GM18511 (cell line): Measurements from ENCODE around the gene STXBP3.
"Not testable (repeated sequence)": the region's sequence is repeated elsewhere in the genome, so short reads cannot be mapped to it uniquely, and the experiment has no call there.

Experiments
- ATAC-seq: cut with Tn5 transposase; IDR thresholded peaks from one replicate; pipeline ENCODE4 v1.9.1; 2021; ENCODE audit warnings: mild to moderate bottlenecking, moderate library complexity; ENCODE audit not compliant: unreplicated experiment

Gene STXBP3

DNA sequence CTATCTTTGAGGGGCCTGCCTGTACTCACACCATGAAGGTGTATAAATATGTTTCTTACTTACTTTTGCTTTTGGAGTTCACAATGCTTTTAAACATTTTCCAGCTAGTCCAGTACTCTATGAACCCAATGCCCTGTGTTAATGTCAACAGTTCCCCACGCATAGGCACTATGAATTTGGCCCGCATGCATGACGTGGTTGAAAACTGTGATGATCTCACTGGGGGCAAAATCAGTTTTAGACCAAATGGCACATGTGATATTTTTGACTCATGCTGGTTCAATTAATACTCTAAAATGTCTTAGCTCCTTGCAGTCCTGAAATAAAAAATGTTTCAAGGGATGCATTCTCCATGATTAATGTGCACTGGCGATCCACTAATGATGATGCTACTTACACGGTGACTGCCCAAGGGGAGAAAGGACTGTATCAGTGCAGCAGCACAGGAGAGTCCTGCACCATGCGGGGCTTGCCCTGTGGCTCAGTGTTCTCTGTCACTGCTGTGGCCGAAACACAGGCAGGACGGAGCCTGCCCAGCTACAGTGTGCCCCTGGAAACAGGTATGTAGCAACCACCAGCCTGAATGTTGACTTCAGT lies 18.0 kb upstream of the STXBP3 start:
- ATAC-seq, result no peak

DNA sequence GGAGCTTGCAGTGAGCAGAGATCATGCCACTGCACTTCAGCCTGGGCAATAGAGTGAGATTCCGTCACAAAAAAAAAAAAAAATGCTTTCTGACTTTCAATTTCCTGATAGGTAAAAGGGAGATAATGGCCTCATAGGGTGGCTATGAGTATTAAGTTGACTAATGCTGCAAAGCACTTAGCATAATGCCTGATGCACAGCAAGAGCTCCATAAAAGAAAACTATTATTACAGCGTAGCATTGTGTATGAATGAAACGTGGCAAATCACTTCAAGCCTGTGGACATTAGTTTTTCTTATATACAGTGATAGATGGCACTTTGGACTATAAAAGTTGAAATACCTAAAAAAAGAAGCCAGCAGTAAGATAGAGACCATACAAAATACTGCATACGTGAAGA lies 17.0 kb upstream of the STXBP3 start:
- no peak for ATAC-seq

DNA sequence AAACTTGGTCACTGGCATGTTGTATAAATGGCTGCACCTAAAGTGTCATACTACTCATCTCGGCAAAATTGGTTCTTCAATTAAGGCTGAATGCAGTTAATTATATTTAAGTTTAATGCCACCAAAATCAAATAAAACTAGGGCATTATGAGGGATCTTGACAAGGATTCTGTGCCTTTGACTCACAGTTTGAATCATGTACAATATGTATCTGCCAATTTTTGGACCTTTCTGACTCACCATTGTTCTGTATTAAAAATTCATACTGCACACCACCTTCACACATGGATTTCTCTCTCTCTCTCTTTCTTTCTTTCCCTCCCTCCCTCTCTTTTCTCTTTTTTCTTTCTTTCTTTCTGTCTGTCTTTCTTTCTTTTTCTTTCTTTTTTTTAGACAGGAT lies 14.1 kb upstream of the STXBP3 start:
- no peak for ATAC-seq

DNA sequence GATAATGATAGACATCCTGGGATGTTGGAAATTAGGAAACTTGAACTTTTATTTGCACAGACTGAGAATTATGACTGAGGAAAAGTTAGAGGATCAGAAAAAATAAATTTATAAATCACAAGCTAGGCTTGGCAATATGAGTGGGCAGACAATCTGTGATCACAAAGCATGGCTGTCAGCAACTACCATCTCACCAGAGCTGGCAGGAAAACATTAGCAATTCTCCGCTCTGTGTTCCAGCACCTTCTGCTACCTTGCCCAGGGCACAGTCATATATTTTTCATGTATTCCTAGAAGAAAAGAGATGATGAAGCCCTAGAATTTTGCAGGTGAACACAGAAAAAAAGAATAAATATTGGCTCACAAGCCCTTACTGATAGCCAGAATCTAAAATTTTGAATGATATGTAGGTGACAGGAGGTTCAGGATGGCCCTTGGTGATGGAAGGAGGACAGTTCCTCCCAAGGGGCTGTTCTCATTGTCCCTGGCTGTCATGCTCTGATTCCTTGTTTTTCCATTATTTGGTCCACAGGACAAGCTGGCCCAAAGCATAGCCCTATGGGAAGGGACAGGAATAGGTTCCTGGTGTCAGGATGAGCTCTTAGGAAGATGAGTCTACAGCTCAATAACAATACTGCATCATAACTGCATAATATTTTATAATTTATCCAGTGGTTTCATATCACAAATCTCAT lies 12.2 kb upstream of the STXBP3 start:
- ATAC-seq, result no peak

DNA sequence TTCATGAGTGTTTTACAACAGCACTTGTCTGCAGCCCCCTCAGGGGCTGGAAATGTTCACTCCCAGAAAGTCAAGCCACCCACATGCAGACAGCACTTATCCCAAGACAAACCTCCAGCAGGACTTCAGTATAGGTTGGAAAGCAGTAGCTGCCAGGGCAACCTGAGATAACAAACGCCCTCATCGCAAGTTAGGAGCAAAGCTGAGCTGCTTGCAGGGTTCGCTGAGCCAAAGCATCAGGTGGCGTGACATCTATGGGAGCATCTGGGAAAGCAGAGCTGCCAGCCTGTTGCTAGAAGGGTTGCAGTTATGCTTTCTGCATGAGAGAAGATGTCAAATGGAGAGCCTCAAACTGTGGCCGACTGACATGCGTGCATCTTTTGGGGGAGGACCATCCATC lies 4.2 kb upstream of the STXBP3 start:
- no peak for ATAC-seq

DNA sequence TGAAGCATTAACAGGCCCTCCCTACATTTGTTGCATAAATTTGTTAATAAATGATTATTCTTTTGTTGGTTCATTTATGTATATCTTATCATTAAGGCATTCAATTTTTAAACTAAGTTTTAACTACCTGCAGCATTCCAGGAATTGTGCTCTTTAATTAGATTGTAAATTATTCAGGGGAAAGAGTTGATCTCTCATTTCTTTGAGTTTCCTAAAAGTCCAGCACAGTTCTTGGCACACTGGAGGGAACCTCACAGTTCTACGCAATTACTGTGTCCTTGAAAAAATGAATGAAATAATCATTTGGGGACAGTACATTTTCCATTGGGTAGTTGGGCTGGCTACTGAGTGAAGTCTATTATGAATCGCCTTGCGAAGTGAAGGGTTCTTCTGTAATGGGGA lies 493 bp upstream of the STXBP3 start:
- no peak for ATAC-seq

DNA sequence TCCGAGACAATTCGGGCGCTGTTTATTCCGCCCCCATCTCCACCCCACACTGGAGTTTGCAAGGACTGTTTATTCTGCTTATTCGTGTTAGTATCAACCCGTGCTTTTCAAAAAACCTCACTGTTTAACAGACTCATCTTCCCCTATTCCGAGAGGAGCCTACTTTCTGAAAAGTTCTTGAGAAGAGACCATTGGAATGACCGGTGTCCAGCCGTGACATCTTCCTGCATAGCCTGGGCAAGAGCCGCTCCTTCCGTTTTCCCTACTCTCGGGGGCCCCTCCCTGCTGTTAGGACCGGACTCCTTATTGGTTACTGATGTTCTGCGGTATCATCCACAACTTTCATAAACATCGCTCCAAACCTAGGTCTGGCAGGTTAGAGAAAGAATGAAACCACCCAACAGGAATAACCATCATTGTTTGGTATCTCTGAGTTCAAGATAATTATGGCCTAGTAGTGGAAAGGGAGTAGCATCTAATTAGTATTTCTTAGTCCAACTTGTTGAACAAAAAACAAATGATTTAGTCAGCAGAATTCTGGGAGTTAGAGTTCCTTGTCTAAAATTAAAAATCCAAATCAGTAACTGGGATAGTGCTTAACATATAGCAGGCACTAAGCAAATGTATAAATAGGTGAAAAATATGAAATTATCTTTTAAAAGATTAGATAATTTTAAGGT lies 837 bp downstream of the STXBP3 start:
- peak; percentile 32 for ATAC-seq

DNA sequence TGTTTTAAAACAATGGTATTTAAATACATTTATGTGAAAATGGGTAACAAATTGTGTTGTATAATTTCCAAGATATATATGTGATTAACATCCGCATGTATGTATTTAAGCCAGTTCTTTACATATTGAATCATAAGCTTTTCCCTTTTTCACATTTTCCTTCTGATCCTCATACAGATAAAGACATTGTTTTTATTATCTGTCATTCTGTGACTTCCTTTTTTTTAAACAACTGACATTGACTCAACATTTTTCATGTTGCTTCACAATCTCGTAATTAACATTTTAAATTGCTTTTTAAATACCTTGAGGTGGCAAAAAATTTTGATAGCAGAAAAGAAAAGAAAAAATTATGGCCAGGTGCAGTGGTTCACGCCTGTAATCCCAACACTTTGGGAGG lies 1.4 kb downstream of the STXBP3 start:
- ATAC-seq, result no peak

DNA sequence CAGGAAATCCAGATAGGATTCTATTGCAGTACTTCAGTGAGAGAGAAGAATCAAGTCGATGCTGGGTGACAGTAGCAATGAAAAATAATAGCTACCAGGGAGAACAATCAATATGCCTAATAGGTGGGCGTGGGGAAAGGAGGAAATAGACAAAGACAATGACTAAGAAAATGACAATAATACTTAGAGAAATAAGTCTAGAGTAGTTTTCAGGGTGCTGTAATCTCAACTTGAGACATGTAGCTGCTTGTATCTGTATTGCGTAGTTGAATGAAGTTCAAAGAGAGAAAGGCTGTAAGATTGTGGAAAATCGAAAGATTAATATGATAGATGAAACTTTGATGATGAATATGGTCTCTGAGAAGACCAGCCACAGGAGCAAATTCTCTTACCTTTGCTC lies 2.6 kb downstream of the STXBP3 start:
- no peak for ATAC-seq

DNA sequence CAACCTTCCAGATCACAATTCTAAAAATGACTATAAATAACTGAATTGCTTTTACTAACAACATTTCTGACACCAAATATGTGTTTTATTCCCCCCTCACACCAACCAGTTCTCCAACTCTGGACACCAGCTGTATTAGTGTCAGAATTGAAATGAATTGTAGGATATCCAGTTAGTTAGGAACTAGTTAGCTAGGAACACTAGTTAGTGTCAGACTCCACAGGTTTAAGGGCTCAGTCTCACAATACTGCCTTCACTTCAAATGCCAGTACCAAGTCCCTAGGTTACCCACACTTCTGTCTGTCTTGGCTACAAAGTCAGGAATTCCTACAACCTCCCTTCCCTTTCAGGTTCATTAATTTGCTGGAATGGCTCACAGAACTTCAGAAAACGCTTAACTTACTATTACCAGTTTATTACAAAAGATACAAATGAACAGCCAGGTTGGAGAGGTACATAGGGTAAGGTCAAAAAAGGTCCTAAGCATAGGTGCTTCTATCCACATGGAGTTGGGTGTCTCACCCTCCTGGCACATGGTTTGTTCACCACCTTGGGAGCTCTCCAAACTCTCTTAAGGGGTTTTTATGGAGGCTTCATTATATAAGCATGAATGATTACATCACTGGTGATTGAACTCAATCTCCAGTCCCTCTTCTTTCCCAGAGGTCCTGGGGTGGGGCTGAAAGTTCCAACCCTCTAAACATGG lies 4.2 kb downstream of the STXBP3 start:
- ATAC-seq, result no peak

- no peak for ATAC-seq
Measured at GRCh38 chr1:108753363-108753762, 6.9 kb downstream of the STXBP3 start.

GRCh38 chr1:108758796-108759195 lies 12.3 kb downstream of the STXBP3 start:
- no peak for ATAC-seq

GRCh38 chr1:108767115-108767514 lies 20.6 kb downstream of the STXBP3 start:
- ATAC-seq, result no peak

DNA sequence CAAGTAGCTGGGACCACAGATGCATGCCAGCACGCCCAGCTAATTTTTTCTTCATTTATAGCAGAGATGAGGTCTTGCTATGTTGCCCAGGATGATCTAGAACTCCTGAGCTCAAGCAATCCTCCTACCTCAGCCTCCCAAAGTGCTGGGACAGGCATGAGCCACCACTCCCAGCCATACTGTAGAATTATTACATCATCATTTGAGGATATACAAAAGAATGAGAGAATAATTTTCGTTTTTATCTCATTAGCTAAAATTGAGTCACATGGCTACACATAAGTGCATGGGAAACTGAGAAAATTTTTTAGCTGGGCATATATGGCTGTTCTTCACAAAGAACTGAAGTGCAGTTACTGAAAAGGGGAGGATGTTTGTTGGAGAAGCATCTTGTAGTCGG lies 21.2 kb downstream of the STXBP3 start:
- no peak for ATAC-seq

GRCh38 chr1:108777839-108778238 lies 31.4 kb downstream of the STXBP3 start:
- ATAC-seq, result no peak

- no peak for ATAC-seq
Measured at GRCh38 chr1:108779455-108779854, 33.0 kb downstream of the STXBP3 start.

DNA sequence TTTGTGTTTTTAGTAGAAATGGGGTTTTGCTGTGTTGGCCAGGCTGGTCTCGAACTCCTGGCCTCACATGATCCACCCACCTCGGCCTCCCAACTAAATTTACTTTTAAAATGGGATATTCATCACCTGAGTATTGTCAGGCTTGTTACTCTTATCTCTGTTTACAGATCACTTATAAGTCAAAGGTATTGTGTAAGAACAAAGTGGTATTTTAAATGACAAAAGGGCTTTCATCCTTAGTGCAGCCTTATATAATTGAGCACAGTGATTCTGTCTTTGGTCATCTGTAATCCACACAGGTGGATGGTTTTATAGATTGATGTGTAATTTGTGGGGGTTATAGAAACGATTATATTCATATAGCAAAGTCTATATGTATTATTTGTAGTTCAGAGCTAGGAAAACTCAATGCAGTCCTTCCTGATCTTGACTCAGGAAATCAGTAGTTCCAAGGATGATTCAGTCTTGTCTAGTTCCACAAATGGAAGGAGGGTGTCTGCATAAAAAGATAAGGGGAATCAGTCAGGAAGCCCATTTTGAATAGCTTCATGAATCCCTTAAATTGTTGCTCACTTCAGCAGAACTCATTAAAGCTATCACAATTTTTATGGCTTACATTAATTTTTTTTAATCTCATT lies 34.6 kb downstream of the STXBP3 start:
- no peak for ATAC-seq

DNA sequence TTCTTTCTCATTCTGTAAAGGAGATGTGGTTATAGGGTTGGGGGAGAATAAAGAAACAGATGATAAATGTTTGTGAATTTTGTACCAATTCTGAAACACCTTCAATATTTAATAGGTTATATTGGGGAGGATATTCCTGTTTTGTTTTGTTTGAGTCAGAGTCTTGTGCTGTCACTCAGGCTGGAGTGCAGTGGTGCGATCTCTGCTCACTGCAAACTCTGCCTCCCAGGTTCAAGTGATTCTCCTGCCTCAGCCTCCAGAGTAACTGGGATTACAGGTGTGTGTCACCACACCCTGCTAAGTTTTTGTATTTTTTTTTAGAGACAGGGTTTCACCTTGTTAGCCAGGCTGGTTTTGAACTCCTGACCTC lies 35.1 kb downstream of the STXBP3 start:
- not testable (repeated sequence) for ATAC-seq

DNA sequence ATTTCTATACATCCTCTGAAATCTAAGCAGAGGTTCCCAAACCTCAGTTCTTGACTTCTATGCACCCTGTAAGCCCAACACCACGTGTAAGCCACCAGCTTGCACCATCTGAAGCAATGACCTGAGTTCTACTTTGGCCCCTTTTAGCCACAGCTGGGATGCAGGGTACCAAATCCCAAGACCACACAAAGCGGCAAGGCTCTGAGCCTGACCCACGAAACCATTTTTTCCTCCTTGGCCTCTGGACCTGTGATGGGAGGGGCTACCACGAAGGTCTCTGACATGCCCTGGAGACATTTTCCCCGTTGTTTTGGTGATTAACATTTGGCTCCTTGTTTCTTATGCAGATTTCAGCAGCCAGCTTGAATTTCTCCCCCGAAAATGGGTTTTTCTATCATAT lies 38.8 kb downstream of the STXBP3 start:
- no peak for ATAC-seq

DNA sequence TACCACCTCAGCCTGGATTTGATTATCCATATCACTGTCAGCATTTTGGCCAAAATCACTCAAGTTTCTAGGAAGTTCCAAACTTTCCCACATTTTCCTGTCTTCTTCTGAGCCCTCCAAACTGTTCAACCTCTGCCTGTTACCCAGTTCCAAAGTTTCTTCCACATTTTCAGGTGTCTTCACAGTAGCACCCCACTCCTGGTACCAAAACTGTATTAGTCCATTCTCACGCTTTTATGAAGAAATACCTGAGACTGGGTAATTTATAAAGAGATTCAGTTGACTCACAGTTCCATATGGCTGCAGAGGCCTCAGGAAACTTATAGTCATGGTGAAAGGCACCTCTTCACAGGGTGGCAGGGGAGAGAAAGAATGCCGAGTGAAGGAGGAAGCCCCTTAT lies 39.4 kb downstream of the STXBP3 start:
- ATAC-seq, result no peak

DNA sequence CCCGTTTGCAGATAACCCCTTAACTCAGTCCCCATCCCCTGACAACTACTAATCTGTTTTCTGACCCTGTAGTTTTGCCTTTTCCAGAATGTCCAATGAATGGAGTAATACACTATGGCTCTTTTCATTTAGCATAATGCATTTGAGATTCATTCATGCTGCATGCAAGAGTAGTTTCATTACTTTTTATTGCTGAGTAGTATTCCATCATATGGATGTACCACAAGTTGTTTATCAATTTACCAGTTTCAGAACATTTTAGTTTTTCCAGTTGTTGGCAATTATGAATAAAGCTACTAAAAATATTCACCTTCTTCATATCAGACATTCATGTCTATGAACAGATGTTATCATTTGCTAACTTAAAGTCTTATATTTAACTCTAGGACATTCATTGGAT lies 45.3 kb downstream of the STXBP3 start:
- ATAC-seq, result no peak
